Measurements from ENCODE around the gene ATP9B.

ATP9B gene

GRCh38 chr18:79117788-79118187 lies 48.6 kb downstream of the ATP9B start:
- TF ChIP-seq SIN3A (IDR thresholded peaks at IDR 0.05; ENCODE audit: borderline replicate concordance, insufficient read depth, low read length) (no peak), REST (IDR thresholded peaks at IDR 0.05; ENCODE audit: insufficient read depth in 1 of 2, low read depth in 2 of 2, low read length in 2 of 2) (no peak), FOXP2 (optimal IDR thresholded peaks at IDR 0.05; ENCODE audit: borderline replicate concordance, extremely low read depth, extremely low read length, insufficient read depth) (no peak), TAF1 (IDR thresholded peaks at IDR 0.05; ENCODE audit: borderline replicate concordance, insufficient read depth, low read length) (no peak), POLR2AphosphoS5 (IDR thresholded peaks at IDR 0.05; ENCODE audit: low read depth, low read length) (no peak)

GRCh38 chr18:79118797-79119196 lies 49.6 kb downstream of the ATP9B start:
- TF ChIP-seq TAF1 (IDR thresholded peaks at IDR 0.05; ENCODE audit: borderline replicate concordance, insufficient read depth, low read length): no peak
- TF ChIP-seq REST (IDR thresholded peaks at IDR 0.05; ENCODE audit: insufficient read depth in 1 of 2, low read depth in 2 of 2, low read length in 2 of 2): no peak
- no peak for TF ChIP-seq FOXP2 (optimal IDR thresholded peaks at IDR 0.05; ENCODE audit: borderline replicate concordance, extremely low read depth, extremely low read length, insufficient read depth)
- TF ChIP-seq POLR2AphosphoS5 (IDR thresholded peaks at IDR 0.05; ENCODE audit: low read depth, low read length): no peak
- TF ChIP-seq SIN3A (IDR thresholded peaks at IDR 0.05; ENCODE audit: borderline replicate concordance, insufficient read depth, low read length): no peak

- TF ChIP-seq SIN3A (IDR thresholded peaks at IDR 0.05; ENCODE audit: borderline replicate concordance, insufficient read depth, low read length) (no peak), TAF1 (IDR thresholded peaks at IDR 0.05; ENCODE audit: borderline replicate concordance, insufficient read depth, low read length) (no peak), REST (IDR thresholded peaks at IDR 0.05; ENCODE audit: insufficient read depth in 1 of 2, low read depth in 2 of 2, low read length in 2 of 2) (no peak), FOXP2 (optimal IDR thresholded peaks at IDR 0.05; ENCODE audit: borderline replicate concordance, extremely low read depth, extremely low read length, insufficient read depth) (no peak)
Observed at GRCh38 chr18:79121746-79122474, 52.7 kb downstream of the ATP9B start.

- TF ChIP-seq REST (IDR thresholded peaks at IDR 0.05; ENCODE audit: insufficient read depth in 1 of 2, low read depth in 2 of 2, low read length in 2 of 2) (no peak), POLR2AphosphoS5 (IDR thresholded peaks at IDR 0.05; ENCODE audit: low read depth, low read length) (no peak), TAF1 (IDR thresholded peaks at IDR 0.05; ENCODE audit: borderline replicate concordance, insufficient read depth, low read length) (no peak), SIN3A (IDR thresholded peaks at IDR 0.05; ENCODE audit: borderline replicate concordance, insufficient read depth, low read length) (no peak), FOXP2 (optimal IDR thresholded peaks at IDR 0.05; ENCODE audit: borderline replicate concordance, extremely low read depth, extremely low read length, insufficient read depth) (no peak)
Observed at GRCh38 chr18:79123948-79124347, 54.8 kb downstream of the ATP9B start.
